ENCODE results near the gene SLCO4A1.

Gene SLCO4A1

DNA sequence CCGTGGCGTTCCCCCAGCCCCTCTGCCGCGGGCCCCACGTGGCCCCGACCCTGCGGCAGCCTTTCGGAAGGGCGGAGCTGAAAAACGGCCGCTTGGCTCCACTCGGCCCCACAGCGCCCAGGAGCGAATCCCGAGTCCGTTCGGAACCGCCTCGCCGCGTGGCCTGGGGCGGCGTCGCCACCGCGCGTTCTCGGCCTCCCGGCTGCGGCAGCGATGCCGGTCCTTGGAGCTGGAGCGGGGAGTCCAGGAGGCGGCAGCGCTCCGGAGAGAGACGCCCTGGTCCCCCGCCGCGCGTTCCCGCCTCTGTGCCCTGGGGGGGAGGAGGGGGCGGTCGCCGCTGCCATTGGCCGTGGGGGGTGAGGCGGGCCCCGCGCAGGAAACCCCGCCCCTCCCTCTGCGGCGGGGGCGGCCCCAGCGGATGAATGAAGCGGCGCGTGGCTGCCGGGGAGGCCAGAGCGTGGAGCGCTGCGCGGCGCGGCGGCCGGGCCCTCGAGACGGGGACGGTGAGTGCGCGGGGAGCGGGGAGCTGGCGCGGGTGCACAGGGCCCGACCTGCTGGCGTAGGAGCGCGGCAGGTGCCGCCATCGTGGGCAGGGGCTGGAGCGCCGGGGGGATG is at the start of gene SLCO4A1:
SLCO4A1 (plus strand) TSS at position 453 of the 615 bp plus-strand sequence. CDS start 13,952 bp downstream, outside the sequence.
- peak; percentile 88 for DNase-seq

- DNase-seq = no peak
Measured at GRCh38 chr20:62592506-62593177, 49.7 kb upstream of the SLCO4A1 start.

DNA sequence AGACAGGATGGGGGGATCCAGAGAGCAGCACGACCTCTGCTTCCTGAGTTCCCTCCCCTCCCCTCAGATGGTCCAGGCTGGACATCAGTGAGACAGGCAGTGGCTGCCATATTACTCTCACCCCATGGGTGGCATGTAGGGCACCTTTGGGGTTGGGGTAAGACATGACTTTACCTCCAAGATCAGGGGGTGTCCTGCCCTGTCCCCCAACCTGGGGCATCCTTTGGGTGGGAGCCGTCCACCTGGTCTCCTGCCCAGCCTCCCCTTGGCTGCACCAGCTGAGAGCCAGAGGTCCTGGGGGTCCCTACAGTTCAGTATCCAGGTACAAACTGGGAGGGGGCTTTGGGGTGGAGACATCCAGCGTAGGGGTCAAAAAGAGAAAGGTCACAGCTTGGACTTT is 48.7 kb upstream of the SLCO4A1 start:
- no peak for DNase-seq

DNA sequence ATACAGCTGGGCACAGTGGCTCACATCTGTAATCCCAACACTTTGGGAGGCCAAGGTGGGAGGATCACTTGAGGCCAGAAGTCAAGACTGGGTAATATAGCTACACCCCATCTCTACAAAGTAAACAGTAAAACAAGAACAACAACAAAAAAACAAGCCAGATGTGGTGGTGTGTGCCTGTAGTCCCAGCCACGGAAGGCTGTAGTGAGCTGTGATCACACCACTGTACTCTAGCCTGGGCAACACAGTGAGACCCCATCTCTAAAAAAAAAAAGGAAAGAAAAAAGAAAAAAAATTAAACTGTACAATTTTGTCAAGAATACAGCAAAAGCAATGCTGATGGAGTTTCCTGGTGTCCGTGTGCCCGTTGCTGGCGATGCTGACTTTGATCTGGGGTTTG is 47.2 kb upstream of the SLCO4A1 start:
- no peak for DNase-seq

DNA sequence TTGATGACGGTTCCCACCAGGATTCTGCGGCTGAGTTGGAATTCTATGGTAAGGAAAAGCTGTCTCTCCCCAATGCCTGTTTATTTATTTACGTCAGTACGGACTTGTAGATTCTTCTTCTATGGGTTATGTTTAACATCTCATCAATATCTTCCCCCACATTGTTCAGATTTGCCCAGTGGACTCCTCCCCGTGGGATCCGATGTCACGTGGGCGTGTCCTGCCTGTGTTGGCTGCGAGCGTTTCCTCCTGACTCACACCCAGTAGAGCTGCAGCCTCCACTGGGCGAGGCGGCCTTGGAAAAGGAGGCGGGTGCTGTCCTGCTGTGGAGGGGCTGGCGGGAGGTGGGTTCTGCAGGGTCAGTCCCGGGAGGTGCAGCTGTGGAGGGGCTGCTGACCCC is 46.8 kb upstream of the SLCO4A1 start:
- DNase-seq = no peak

GRCh38 chr20:62596486-62596885 is 45.8 kb upstream of the SLCO4A1 start:
- no peak for DNase-seq

- no peak for DNase-seq
Measured at GRCh38 chr20:62596921-62597320, 45.4 kb upstream of the SLCO4A1 start.

GRCh38 chr20:62597416-62598115 is 44.7 kb upstream of the SLCO4A1 start:
- DNase-seq = no peak

- no peak for DNase-seq
Measured at GRCh38 chr20:62598761-62599194, 43.5 kb upstream of the SLCO4A1 start.

DNA sequence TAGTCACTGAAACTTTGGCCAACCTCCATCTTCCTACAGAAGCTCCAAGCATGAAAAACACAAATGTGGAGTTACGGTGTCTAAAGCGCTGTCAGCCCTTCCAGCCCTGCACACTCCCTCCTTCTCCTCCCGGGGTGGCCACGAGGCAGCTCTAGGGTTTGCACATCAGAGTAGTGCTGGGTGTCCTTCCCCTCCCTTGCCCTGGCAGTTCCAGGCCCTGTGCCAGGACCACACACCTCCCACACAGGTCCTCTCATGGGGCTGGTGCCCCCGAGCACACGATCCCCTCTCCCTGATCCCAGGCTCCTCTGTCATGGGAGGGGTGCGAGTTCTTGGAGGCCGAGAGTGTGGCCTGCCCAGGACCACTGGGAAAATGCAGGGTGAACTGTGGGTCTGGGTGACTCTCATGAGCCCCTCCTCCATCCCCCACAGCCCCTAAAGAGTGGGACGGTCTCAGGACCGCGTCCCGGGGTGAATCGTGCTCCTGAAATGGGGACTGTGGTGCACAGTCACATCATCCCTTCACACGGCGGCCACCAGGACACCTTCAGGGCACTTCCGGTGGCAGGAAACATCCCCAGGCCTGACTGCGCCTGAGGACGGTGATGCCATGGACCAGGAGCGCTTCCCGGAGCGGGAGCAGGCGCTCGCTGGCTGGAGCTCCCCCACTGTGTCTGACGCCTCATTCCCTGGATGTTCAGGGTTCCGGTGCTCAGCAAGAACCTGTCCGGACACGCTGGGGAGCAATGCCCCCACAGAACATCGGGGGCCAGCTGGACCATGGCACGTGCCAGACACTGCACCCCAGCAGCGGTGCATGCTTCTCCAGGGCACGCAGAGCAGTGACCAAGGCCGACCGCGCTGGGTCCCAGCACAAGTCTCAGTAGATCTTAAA is 42.8 kb upstream of the SLCO4A1 start:
- no peak for DNase-seq

DNA sequence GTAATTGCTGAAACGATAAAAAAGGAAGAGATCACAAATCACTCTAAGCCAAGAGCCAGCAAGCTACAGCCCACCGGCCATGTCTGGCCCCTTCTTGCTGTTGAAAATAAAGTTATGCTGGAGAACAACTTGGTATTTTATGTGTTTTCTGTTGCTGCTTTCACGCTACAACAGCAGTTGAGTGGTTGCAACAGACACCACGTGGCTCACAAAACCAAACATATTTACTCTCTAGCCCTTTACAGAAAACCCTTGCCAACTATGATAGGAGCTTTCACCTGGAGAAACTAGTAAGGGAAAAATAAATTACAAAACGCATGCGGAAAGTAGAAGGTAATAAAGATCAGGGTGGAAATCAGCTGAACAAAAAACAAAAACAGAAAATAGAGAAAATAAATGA is 41.1 kb upstream of the SLCO4A1 start:
- no peak for DNase-seq

GRCh38 chr20:62601714-62602113 is 40.6 kb upstream of the SLCO4A1 start:
- no peak for DNase-seq

- DNase-seq = peak; percentile 43
Measured at GRCh38 chr20:62602550-62602949, 39.8 kb upstream of the SLCO4A1 start.

DNA sequence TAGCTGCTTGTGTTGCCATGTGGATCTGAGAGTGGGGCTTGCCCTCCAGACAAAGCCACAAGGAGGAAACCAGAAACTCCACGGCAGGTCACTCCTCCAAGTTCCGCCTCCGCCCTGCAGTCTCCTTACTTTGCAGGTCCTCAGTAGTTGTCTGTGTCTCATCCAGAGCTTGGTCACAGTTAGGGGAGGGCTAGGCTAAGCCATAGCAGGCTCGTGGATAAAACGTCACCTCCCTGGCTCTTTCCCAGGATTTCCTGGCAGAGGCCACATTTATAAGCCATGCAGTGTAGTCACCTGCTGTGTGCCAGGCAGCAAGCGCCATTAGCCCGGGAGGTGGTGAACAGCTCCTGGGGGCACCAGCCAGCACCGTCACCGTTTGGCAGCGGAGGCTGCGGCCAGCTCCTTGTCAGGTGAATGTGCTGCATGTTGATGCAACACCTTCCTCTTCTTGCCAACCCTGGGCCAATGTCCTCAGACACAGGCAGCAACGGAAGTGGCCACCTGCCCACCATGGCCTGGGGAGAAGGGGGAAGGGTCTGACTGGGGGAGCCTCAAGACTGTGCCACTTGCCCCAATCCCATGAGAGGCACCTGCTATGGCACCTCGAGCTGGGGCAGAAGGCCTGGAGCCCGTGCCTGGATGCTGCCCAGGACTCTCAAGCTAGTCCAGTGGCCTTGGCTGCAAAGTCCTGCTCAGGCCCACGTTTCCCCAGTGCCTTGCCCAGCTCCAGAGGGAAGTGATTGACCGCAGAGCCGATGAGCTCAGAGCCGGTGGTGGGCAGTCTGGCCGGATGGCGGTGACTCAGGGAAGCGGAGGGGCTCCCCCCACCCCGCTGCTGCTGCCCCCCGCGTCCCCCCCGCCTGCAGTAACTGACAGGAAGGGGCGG is 39.0 kb upstream of the SLCO4A1 start:
- peak; percentile 38 for DNase-seq

DNA sequence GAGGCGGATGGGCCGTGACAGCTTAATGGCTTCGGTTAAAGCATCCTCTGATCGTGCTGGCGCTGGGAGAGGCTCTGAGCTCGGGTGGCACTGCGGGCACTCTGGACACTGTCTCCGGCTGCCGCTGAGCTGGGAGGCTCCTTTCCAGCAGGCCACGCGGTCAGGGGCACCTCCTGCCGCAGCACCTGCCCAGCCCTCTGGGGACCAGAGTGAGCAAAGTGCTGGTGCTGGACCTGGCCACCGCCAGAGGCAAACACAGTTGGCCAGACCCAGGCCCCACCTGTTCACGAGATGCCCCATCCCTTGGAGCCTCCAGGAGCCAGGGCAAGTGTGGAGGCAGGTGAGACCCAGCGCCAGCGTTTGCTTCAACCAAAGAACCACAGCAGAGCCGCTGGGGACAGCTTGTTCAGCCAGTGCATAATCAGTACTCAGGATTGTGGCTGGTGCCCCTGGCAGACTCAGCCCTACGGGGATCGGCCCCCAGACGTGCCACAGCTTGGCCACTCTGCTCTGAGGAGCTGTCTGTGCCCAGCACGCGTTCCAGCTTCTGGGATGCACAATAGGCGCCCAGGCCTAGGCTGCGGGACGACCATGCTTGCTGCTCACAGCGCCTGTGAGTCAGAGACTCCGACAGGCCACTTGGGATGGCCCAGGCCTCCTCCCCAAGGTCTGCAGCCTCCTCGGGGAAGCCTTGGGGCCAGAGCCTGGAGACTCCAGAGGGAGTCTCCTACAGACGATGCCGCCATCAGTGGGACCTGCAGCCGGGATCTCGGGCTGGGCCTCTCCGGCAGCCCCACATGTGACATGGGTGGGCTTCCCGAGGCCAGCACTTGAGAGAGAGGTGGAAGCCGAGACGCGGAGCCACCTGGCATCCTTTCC is 38.2 kb upstream of the SLCO4A1 start:
- peak; percentile 41 for DNase-seq

DNA sequence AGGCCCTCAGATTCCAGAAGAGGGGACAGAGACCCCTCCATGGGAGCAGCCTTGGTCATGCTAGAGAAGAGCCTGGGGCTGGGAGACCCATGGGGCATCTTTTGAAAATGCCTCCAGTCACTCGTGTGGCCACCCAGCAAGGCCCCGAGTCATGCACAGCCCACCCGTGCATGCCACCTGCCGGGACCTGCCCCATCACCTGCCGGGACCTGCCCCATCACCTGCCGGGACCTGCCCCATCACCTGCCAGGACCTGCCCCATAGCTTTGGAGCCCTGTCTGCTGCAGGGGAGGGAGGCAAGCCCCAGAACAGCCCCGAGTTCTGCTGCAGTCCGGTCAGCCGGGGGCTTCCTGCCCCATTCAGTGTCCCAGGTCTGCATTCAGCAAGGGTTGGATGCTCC is 37.5 kb upstream of the SLCO4A1 start:
- no peak for DNase-seq

GRCh38 chr20:62605236-62605943 is 36.9 kb upstream of the SLCO4A1 start:
- DNase-seq = no peak

DNA sequence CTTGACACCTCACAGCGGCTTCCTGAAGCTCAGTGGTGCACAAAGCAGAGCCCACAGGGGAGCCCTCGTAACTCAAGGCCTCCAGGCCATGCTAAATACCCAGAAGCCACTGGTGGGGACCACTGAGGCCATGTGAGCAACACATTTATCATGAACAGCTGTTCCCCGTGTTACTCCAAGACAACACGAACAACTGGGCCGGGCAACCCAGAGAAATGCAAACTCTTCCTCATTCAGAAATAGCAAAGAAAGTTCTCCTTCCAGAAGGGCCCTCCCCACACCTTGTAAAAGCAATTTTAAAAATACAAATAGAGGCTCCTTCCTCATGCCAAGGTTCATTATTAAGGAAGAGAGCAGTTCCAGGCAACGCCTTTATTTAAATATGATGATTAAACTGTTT is 36.3 kb upstream of the SLCO4A1 start:
- DNase-seq = no peak

DNA sequence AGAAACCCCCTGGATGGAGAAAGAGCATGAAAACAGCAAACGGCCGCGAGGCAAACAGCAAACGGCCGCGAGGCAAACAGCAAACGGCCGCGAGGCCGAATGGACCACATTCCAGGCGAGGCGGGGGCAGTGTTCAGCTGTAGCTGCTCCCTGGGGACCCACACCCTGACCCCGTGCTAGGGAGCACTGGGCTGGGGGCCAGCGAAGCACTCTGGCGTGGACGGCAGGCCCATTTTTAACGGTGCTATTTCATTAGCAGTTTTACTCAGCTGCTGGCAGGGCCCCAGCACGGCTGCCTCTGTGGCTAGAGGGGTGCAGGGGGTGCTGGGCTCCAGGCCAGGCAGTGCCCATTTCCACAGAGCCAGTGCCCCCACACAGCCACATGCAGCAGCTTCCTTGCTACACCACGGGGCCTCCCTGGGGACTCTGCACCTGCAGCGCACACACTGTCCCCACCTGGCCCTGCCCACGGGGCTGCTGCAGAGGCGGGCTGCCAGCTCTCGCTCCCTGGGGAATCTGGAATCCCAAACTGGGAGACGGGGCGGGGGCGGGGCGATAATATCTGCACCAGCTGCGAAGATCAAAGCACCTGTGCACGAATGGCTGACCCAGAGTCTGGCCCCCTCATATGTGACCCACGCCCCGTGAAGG is 35.6 kb upstream of the SLCO4A1 start:
- DNase-seq = no peak

All from CD4-positive, alpha-beta T cell treated with Interleukin-21 for 1 hour (primary cell).